ENCODE data around the gene CHSY1. TPM values are rescaled to one million over a fixed set of nuclear protein-coding genes. Genes with fewer than 3 reads are reported as not detected.
A peak's percentile ranks its signal among the peaks of the same experiment; 100 is the strongest.

CHSY1 gene
- total RNA-seq, 2 experiments from 2014 or later, result 32.5 to 39.6 TPM

- POLR2A ChIA-PET, result no interaction called here
- CTCF ChIA-PET, result interaction anchor here (1.0 kb wide), 1 partner anchor 9 kb away, joined by 3 read pairs; no protein-coding TSS in a partner anchor
- no peak overlapping the region for H3K27ac Mint-ChIP-seq
- H3K36me3 Mint-ChIP-seq (ENCODE audit: low read depth), result peaks cover 57% of the 10 kb centered on the region
- H3K4me3 Mint-ChIP-seq, result no peak overlapping the region
- no peaks in the 10 kb centered on the region for H3K27me3 Mint-ChIP-seq
- DNase-seq, result no peak
- peaks cover 65% of the 10 kb centered on the region for H3K4me1 Mint-ChIP-seq
- H3K9me3 Mint-ChIP-seq, result no peaks in the 10 kb centered on the region
Measured at GRCh38 chr15:101176625-101177024, 75.2 kb downstream of the CHSY1 start.

DNA sequence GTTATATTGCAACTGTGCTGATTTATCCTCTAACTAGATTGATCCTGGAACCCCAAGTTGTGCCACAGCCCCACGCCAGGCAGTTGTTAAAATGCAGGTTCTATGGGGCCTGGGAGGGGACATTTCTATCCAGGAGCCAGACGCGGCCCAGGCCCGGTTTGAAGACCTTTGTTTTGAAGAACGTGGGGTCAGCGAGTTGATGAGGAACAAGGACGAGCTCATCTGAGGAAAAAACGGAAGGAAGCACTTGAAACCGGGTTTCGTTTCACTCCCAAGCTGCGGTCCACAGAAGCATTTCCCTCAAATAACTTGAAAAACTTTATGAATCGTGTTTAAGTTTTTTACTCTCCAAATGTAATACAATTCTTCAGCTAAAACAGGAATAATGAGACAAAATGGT is 76.4 kb downstream of the CHSY1 start:
- POLR2A ChIA-PET, result no interaction called here

DNA sequence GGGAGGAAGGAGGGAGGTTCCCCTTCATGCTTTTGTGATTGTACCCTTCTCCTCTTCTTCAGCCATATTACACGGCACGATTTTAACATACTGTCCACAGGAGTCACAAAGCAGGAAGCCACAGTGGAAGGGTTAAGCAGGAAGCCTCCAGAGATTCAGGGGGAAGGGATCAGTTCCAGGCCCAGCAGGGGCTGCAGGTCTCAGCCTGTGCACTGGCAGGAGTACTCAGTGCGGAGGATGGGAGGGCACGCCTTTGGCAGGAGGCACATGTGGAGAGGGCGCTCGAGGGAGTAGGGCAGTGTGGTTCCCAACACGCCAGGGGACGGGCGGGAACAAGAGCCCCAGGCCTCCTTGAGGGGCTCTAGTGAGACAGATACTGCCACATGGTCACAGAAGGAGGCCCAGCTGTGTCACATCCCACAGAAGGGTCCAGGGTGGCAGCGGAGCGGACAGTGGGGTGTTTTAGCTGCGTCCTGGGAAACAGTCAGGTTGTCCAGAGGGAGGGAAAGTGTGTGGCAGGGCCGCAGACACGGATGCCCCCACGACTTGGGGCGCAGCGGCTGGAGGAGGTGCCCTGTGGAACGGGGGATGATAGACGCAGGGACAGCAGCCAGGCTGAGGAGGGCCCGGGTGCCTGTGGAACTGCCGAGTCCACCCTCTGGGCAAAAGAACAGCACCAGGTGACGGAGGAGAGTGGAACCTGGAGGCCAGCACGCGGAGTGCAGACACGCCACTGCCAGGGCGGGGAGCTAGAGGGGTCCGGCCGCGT is 77.5 kb downstream of the CHSY1 start:
- no peak overlapping the region for H3K27ac Mint-ChIP-seq
- peaks cover 50% of the 10 kb centered on the region for H3K36me3 Mint-ChIP-seq (ENCODE audit: low read depth)
- peaks cover 54% of the 10 kb centered on the region for H3K4me1 Mint-ChIP-seq
- no peak overlapping the region for H3K4me3 Mint-ChIP-seq
- ChIA-PET POLR2A (no interaction called here), CTCF (no interaction called here)
- no peaks in the 10 kb centered on the region for H3K27me3 Mint-ChIP-seq
- DNase-seq, result no peak
- no peaks in the 10 kb centered on the region for H3K9me3 Mint-ChIP-seq

More for the DNA sequence above, 76.4 kb downstream of the CHSY1 start:
- no peaks in the 10 kb centered on the region for H3K27me3 Mint-ChIP-seq
- H3K4me3 Mint-ChIP-seq, result no peak overlapping the region
- H3K4me1 Mint-ChIP-seq, result peaks cover 53% of the 10 kb centered on the region
- H3K27ac Mint-ChIP-seq, result peak overlapping the region; percentile 76
- peaks cover 50% of the 10 kb centered on the region for H3K36me3 Mint-ChIP-seq (ENCODE audit: low read depth)
- no peak for DNase-seq
- CTCF ChIA-PET, result interaction anchor here (0.8 kb wide), 1 partner anchor 70 kb away, joined by 3 read pairs; no protein-coding TSS in a partner anchor
- no peaks in the 10 kb centered on the region for H3K9me3 Mint-ChIP-seq

DNA sequence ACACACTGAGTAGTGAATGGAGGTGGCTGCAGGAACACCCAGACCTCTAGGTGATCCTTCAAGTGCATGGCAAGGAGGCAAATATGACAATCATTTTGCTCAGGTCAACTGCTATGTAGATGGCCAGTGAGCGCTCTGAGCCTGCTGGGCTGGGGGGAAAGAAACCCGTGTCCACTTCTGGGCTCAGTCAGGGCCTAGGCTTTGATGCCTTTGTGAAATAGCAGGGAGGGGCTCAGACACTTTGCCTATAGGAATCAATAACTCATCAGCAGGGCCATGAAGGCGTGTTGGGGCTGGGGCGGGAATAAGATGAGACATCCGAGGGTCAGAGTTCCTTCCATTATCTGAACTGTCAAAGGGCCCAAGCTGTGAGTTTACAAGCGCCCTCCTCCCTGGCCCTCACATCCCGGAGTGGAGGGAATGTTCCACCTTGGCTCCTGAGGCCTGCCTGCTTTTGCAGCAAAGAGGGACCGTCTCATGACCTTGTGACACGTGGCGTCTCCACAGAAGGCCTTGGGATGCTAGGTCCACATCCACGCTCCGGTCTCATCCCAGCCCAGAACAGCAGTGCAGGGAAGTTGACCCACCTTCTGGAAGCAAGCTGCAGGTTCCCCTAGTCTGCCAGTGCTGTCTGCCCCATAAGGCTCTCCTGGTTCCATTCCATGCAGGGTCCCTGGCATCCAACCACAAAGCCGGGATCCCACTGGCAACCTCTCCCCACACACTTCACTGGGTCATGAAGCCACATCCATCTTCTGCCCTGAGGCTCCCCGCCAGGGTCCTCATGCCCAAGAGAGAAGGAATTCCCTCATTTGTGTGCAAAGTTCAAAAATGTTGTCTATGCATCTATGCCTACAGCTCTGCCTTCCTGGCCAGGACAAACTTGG is 78.4 kb downstream of the CHSY1 start:
- Mint-ChIP-seq H3K9me3 (no peaks in the 10 kb centered on the region), H3K27ac (no peak overlapping the region), H3K4me3 (no peak overlapping the region), H3K27me3 (no peaks in the 10 kb centered on the region), H3K36me3 (ENCODE audit: low read depth) (peaks cover 42% of the 10 kb centered on the region), H3K4me1 (peaks cover 57% of the 10 kb centered on the region)
- POLR2A ChIA-PET, result no interaction called here
- CTCF ChIA-PET, result no interaction called here
- no peak for DNase-seq

GRCh38 chr15:101172501-101173071 is 79.3 kb downstream of the CHSY1 start:
- DNase-seq, result no peak
- CTCF ChIA-PET, result interaction anchor here (0.9 to 1.0 kb wide), 2 partner anchors 14 to 85 kb away, joined by 3 to 4 read pairs; no protein-coding TSS in a partner anchor
- Mint-ChIP-seq H3K4me3 (no peak overlapping the region), H3K9me3 (no peaks in the 10 kb centered on the region), H3K27ac (no peak overlapping the region), H3K4me1 (peaks cover 64% of the 10 kb centered on the region), H3K27me3 (no peaks in the 10 kb centered on the region), H3K36me3 (ENCODE audit: low read depth) (peaks cover 33% of the 10 kb centered on the region)
- POLR2A ChIA-PET, result no interaction called here

DNA sequence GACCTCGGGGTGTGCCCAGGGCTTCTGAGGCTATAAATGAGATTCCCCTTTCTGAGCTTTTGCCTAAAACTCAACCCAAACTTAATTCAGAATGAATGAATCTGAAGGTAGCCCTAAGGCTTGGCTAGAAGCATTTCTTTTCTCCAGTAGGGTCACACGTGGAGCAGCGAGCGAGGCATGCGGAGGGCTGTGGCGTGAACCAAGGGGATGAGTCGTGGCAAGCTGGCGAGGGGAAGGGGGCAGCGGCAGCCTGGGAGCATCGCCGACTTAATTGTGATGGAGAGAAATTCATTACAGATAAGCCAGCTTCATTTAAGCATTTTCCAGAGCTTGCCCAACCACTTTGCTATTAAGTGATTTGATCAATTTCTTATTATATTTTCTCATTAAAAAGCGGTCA is 79.9 kb downstream of the CHSY1 start:
- Mint-ChIP-seq H3K36me3 (ENCODE audit: low read depth) (peaks cover 35% of the 10 kb centered on the region), H3K27me3 (no peaks in the 10 kb centered on the region), H3K4me3 (no peak overlapping the region), H3K4me1 (peaks cover 67% of the 10 kb centered on the region), H3K9me3 (peaks cover 6% of the 10 kb centered on the region), H3K27ac (no peak overlapping the region)
- POLR2A ChIA-PET, result no interaction called here
- no peak for DNase-seq
- CTCF ChIA-PET, result interaction anchor here (0.9 to 1.9 kb wide), 3 partner anchors 10 to 85 kb away, joined by 3 to 4 read pairs (median 4); no protein-coding TSS in a partner anchor

DNA sequence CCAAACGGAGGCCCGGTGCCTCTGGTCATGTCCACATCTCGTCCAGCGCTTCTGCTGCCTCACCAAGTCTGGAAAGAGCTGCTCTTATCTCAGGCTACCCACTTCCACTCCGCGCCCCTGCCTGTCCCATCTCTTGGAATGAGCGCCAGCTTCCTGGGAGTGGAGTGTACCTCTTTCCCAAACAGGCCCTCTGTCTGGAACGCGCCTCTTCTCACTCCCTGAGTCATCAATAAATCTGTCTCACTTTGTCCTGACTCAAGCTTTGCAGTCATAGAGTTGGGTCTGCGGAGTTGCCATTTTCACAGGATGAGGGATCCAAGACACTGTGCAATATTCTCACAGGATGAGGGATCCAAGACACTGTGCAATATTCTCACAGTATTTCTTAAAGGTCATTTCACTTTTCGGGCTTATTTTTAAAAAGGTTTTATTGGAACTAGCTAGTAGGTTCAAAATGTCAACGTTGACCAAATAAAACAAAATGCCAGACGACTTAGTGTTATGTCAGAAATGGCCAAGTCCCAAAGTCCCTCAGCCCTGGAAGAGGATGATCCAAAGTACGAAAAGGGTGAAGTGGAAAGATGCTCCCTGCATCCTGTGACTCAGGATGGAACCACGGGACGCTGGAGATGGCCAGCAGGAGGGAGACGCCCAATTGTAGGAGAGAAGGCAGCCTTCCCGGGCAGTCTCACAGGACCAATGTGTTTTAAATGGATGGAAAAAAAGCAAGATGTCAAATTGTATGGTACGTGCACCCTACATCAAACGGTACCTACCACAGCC is 81.1 kb downstream of the CHSY1 start:
- no peak for DNase-seq
- CTCF ChIA-PET, result interaction anchor here (1.9 kb wide), 2 partner anchors 9 to 11 kb away, joined by 4 to 6 read pairs; no protein-coding TSS in a partner anchor
- no peaks in the 10 kb centered on the region for H3K27me3 Mint-ChIP-seq
- H3K36me3 Mint-ChIP-seq (ENCODE audit: low read depth), result peaks cover 37% of the 10 kb centered on the region
- peaks cover 16% of the 10 kb centered on the region for H3K9me3 Mint-ChIP-seq
- POLR2A ChIA-PET, result no interaction called here
- no peak overlapping the region for H3K27ac Mint-ChIP-seq
- H3K4me3 Mint-ChIP-seq, result no peak overlapping the region
- peaks cover 59% of the 10 kb centered on the region for H3K4me1 Mint-ChIP-seq

GRCh38 chr15:101169495-101170071 is 82.3 kb downstream of the CHSY1 start:
- peaks cover 40% of the 10 kb centered on the region for H3K36me3 Mint-ChIP-seq (ENCODE audit: low read depth)
- peak overlapping the region; percentile 92 for H3K27ac Mint-ChIP-seq
- POLR2A ChIA-PET, result no interaction called here
- CTCF ChIA-PET, result interaction anchor here (0.6 to 3.9 kb wide), 4 partner anchors 10 to 54 kb away, joined by 3 to 14 read pairs (median 5); no protein-coding TSS in a partner anchor
- H3K9me3 Mint-ChIP-seq, result peaks cover 23% of the 10 kb centered on the region
- H3K27me3 Mint-ChIP-seq, result no peaks in the 10 kb centered on the region
- no peak overlapping the region for H3K4me3 Mint-ChIP-seq
- H3K4me1 Mint-ChIP-seq, result peaks cover 48% of the 10 kb centered on the region
- no peak for DNase-seq

DNA sequence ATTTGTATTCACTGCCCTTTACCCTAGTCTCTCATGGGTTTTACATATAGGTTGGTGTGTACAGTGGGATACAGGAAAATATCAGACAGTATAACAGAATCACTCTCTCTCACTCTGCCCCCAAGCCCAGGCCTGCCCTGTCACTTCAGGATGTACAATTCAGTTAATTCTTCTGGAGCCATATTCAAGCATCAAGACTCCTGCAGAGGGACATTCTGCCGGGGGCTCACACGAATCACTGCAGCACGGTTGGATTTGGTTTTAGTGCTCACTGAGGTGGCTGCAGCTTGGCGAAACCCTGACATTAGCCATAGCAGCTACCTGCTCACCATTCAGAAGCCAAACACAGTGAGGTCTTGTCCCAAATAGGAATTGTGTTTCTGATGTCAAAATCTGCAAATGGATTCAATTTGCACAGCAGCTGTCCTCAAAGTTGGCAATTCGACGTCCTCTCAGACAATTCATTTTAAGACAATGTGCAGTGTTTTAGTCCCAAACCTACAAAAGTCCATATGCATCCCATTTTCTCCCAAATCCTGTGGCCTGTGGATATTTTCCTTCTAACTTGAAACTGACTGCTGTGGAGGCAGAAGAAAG is 82.9 kb downstream of the CHSY1 start:
- DNase-seq, result no peak
- ChIA-PET POLR2A (no interaction called here), CTCF (interaction anchor here (0.6 to 3.9 kb wide), 12 partner anchors 9 to 54 kb away, joined by 3 to 14 read pairs (median 4); no protein-coding TSS in a partner anchor)
- Mint-ChIP-seq H3K4me3 (peak overlapping the region; percentile 21), H3K27me3 (no peaks in the 10 kb centered on the region), H3K36me3 (ENCODE audit: low read depth) (peaks cover 41% of the 10 kb centered on the region), H3K4me1 (peaks cover 42% of the 10 kb centered on the region), H3K9me3 (peaks cover 29% of the 10 kb centered on the region), H3K27ac (peak overlapping the region; percentile 92)

DNA sequence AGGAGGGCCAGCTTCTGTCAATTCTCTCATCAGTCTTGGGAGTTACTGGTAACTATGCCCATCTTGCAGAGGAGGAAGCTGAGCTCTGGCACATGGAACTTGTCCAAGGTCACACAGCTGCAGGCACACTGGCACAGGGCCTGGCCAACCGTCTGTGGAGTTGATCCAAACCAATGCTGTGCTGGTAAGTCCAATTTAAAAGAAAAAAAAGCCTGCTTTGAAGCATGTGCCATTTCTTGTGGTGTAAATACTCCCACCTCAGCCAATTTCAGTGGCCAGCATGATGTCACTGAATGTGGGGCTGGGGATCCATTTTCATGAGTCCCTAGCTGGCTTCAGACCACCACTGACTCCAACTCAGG is 83.4 kb downstream of the CHSY1 start:
- Mint-ChIP-seq H3K36me3 (ENCODE audit: low read depth) (peaks cover 41% of the 10 kb centered on the region), H3K9me3 (peaks cover 34% of the 10 kb centered on the region), H3K4me3 (peak overlapping the region; percentile 28), H3K27ac (peak overlapping the region; percentile 92), H3K4me1 (peaks cover 41% of the 10 kb centered on the region), H3K27me3 (no peaks in the 10 kb centered on the region)
- no peak for DNase-seq
- ChIA-PET CTCF (interaction anchor here (0.7 to 3.9 kb wide), 12 partner anchors 9 to 53 kb away, joined by 3 to 14 read pairs (median 4); no protein-coding TSS in a partner anchor), POLR2A (interaction anchor here (0.9 kb wide), 1 partner anchor 10 kb away, joined by 3 read pairs; no protein-coding TSS in a partner anchor)

DNA sequence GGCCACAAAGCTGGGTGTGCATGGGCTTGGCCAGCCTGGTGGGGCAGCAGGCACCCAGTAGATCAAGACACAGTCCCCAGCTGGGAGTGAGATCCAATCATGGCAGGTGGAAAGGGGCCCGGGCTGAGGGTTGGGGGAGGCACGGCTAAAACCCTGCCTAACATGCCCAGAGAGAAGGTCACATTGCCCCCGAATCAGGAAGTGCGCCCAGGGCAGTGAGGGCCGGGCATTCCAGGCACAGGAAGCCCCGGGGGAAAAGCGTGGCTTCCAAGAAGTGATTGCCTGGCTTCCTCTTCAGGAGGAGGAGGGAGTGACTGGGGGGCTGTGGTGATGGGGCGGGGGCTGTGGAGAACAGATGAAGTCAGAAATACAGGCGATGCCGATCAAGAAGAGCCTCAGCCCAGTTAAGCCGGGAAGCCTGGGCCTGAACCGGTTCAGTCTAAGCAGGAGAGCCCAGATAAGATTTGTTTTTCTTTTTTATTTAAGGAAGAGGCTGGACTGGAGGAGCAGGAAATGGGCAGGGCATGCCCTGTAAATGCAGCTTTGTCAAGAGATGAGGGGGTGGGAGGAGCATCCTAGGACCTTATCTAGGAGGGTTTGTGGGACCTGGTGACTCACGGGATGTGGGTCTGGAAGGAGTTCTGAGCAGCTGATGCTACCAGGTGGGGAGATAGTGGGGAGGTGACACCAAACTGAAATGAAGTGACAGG is 83.9 kb downstream of the CHSY1 start:
- Mint-ChIP-seq H3K9me3 (peaks cover 36% of the 10 kb centered on the region), H3K4me3 (peak overlapping the region; percentile 28), H3K36me3 (ENCODE audit: low read depth) (peaks cover 39% of the 10 kb centered on the region), H3K27me3 (no peaks in the 10 kb centered on the region), H3K4me1 (peaks cover 37% of the 10 kb centered on the region), H3K27ac (peak overlapping the region; percentile 92)
- POLR2A ChIA-PET, result interaction anchor here (0.9 kb wide), 1 partner anchor 10 kb away, joined by 3 read pairs; no protein-coding TSS in a partner anchor
- DNase-seq, result peak; percentile 84
- CTCF ChIA-PET, result interaction anchor here (0.7 to 3.9 kb wide), 13 partner anchors 8 to 53 kb away, joined by 3 to 14 read pairs (median 4); no protein-coding TSS in a partner anchor

Data from activated CD4-positive, alpha-beta T cell treated with anti-CD3 and anti-CD28 coated beads, Interleukin-2, amount 10 ng/mL, durations not matched to agents 7 days and 5 days (primary cell).